Measurements from ENCODE around the gene BCAS4.

Gene BCAS4

GRCh38 chr20:50854506-50855249 is 59.8 kb downstream of the BCAS4 start:
- no peak for DNase-seq (ENCODE audit: low read depth in 2 of 2)

- no peak for DNase-seq (ENCODE audit: low read depth in 2 of 2)
These were observed 60.9 kb downstream of the BCAS4 start for GRCh38 chr20:50855498-50856474.

GRCh38 chr20:50856475-50857041 is 61.7 kb downstream of the BCAS4 start:
- no peak for DNase-seq (ENCODE audit: low read depth in 2 of 2)

- DNase-seq (ENCODE audit: low read depth in 2 of 2): no peak
These were observed 62.5 kb downstream of the BCAS4 start for GRCh38 chr20:50857348-50857747.

GRCh38 chr20:50858525-50858924 is 63.7 kb downstream of the BCAS4 start:
- DNase-seq (ENCODE audit: low read depth in 2 of 2): no peak

- no peak for DNase-seq (ENCODE audit: low read depth in 2 of 2)
These were observed 64.3 kb downstream of the BCAS4 start for GRCh38 chr20:50859161-50859560.

- DNase-seq (ENCODE audit: low read depth in 2 of 2): no peak
These were observed 66.2 kb downstream of the BCAS4 start for GRCh38 chr20:50861012-50861411.

GRCh38 chr20:50862546-50862945 is 67.7 kb downstream of the BCAS4 start:
- no peak for DNase-seq (ENCODE audit: low read depth in 2 of 2)

- no peak for DNase-seq (ENCODE audit: low read depth in 2 of 2)
These were observed 70.3 kb downstream of the BCAS4 start for GRCh38 chr20:50865114-50865513.

- DNase-seq (ENCODE audit: low read depth in 2 of 2): no peak
These were observed 70.7 kb downstream of the BCAS4 start for GRCh38 chr20:50865591-50865990.

- no peak for DNase-seq (ENCODE audit: low read depth in 2 of 2)
These were observed 71.3 kb downstream of the BCAS4 start for GRCh38 chr20:50866036-50866685.

- DNase-seq (ENCODE audit: low read depth in 2 of 2): no peak
These were observed 72.0 kb downstream of the BCAS4 start for GRCh38 chr20:50866831-50867230.

GRCh38 chr20:50867805-50868204 is 72.9 kb downstream of the BCAS4 start:
- DNase-seq (ENCODE audit: low read depth in 2 of 2): no peak

GRCh38 chr20:50868509-50869495 is 73.9 kb downstream of the BCAS4 start:
- DNase-seq (ENCODE audit: low read depth in 2 of 2): no peak

GRCh38 chr20:50870561-50871161 is 75.8 kb downstream of the BCAS4 start:
- DNase-seq (ENCODE audit: low read depth in 2 of 2): peak; percentile 63 to 66

- DNase-seq (ENCODE audit: low read depth in 2 of 2): no peak
These were observed 77.9 kb downstream of the BCAS4 start for GRCh38 chr20:50872560-50873425.

- no peak for DNase-seq (ENCODE audit: low read depth in 2 of 2)
These were observed 78.7 kb downstream of the BCAS4 start for GRCh38 chr20:50873585-50873984.

GRCh38 chr20:50874111-50874757 is 79.4 kb downstream of the BCAS4 start:
- no peak for DNase-seq (ENCODE audit: low read depth in 2 of 2)

Measured in fibroblast of skin of left quadriceps (primary cell).